Activated CD4-positive, alpha-beta memory T cell treated with anti-CD3 and anti-CD28 coated beads, Interleukin-2, amount 10 ng/mL, durations not matched to agents 7 days and 5 days (primary cell): ENCODE results near the gene PACRG. TPM values are rescaled to one million over a fixed set of nuclear protein-coding genes. Genes with fewer than 3 reads are reported as not detected.

ENCODE experiments used
- CTCF ChIA-PET: fragments of 350-600 bp; sonication (Branson Sonifier 250); formaldehyde crosslinking; loops from one replicate; lab custom pipeline; 2021; ENCODE audit warnings: antibody characterized with exemption, inconsistent platforms; lab: Charles Lee
- POLR2A ChIA-PET: fragments of 350-600 bp; sonication (Branson Sonifier 250); formaldehyde crosslinking; loops from one replicate; lab custom pipeline; 2021; ENCODE audit warnings: antibody characterized with exemption; lab: Charles Lee
- DNase-seq: peaks from one replicate; pipeline ENCODE4 v3.0.0-alpha.2; 2020
- H3K27ac Mint-ChIP-seq: one replicate; pipeline ENCODE4 v1.8.0; 2021; ENCODE audit warnings: mild to moderate bottlenecking, mixed read lengths
- H3K27me3 Mint-ChIP-seq: one replicate; pipeline ENCODE4 v1.8.0; 2021; ENCODE audit warnings: mixed read lengths
- H3K36me3 Mint-ChIP-seq: one replicate; pipeline ENCODE4 v1.8.0; 2021; ENCODE audit warnings: low read depth, mixed read lengths
- H3K4me1 Mint-ChIP-seq: one replicate; pipeline ENCODE4 v1.8.0; 2021; ENCODE audit warnings: mixed read lengths
- H3K4me3 Mint-ChIP-seq: one replicate; pipeline ENCODE4 v1.8.0; 2021; ENCODE audit warnings: mild to moderate bottlenecking, mixed read lengths
- H3K9me3 Mint-ChIP-seq: one replicate; pipeline ENCODE4 v1.8.0; 2021; ENCODE audit warnings: mixed read lengths
- total RNA-seq, 2 experiments: library from RNA; stranded (reverse); gene quantifications; one replicate each; pipeline ENCODE4 v1.2.3, GENCODE V29; 2021

Gene PACRG
- total RNA-seq, 2 experiments from 2014 or later: not detected

DNA sequence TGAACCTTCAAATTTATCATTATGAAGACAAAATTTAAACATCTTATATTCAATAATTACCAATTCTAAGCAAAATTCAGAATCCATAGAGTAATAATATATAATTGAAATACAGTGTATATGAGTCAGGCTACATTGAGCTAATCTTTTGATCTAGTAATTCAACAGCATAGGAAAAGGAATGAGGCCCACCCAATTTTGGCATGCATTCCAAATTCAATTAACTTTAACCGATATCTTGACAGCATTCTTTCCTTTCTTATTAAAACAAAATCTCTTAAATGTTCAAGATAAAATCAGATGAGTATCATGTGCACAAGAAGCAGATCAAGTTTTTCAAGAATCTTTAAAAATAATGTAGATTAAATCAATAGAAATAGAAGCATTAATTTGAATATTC lies 553.9 kb downstream of the PACRG start:
- no peak overlapping the region for H3K27ac Mint-ChIP-seq
- DNase-seq: no peak
- ChIA-PET CTCF (no interaction called here), POLR2A (no interaction called here)
- H3K27me3 Mint-ChIP-seq: no peaks in the 10 kb centered on the region
- H3K4me1 Mint-ChIP-seq: no peaks in the 10 kb centered on the region
- H3K36me3 Mint-ChIP-seq: no peaks in the 10 kb centered on the region
- H3K4me3 Mint-ChIP-seq: no peak overlapping the region
- no peaks in the 10 kb centered on the region for H3K9me3 Mint-ChIP-seq

- CTCF ChIA-PET: no interaction called here
- no peaks in the 10 kb centered on the region for H3K27me3 Mint-ChIP-seq
- no peak overlapping the region for H3K4me3 Mint-ChIP-seq
- H3K9me3 Mint-ChIP-seq: no peaks in the 10 kb centered on the region
- no peak overlapping the region for H3K27ac Mint-ChIP-seq
- H3K36me3 Mint-ChIP-seq: no peaks in the 10 kb centered on the region
- no peak for DNase-seq
- no peaks in the 10 kb centered on the region for H3K4me1 Mint-ChIP-seq
- POLR2A ChIA-PET: no interaction called here
Observed at GRCh38 chr6:163282672-163283071, 554.9 kb downstream of the PACRG start.

DNA sequence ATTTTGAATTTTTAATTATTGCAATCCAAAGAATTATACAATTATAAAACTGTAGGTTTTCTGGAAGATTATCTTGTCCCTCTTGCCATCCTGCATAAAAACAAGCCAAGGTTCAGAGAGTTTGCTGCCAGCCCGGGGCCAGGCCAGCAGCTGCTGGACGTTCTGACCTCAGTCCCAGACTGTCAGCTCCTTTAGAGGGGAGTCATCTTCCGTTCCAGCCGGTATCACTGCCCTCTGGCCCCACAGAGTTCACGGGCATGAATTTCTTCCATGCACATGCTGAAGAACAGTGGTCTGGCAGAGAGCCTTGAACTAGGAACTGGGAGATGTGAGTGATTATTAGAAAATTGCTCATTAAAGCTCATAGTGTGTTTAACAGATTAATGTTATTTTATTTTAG lies 556.4 kb downstream of the PACRG start:
- CTCF ChIA-PET: no interaction called here

DNA sequence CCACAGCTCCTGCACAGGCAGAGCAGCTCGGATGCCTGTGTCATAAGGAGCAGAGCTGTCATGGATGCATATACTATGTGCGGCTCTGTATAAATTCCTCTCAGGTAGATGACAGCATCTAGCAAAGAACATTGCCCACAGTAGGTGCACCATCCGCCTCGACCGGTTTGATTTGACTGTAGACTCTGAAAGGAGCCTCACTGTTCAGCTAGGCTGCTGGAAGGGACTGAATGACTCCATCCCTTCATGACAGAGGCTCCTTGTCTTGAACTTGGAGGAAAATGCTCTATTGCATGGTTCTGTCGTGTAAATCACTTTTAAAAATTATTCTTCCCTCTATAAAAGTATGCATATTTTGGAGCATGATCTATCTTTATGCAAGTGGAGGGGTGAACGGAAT lies 557.9 kb downstream of the PACRG start:
- H3K36me3 Mint-ChIP-seq: no peaks in the 10 kb centered on the region
- no peak overlapping the region for H3K4me3 Mint-ChIP-seq
- H3K9me3 Mint-ChIP-seq: no peaks in the 10 kb centered on the region
- ChIA-PET CTCF (no interaction called here), POLR2A (no interaction called here)
- no peaks in the 10 kb centered on the region for H3K27me3 Mint-ChIP-seq
- H3K27ac Mint-ChIP-seq: no peak overlapping the region
- DNase-seq: no peak
- no peaks in the 10 kb centered on the region for H3K4me1 Mint-ChIP-seq

More for the DNA sequence above, 556.4 kb downstream of the PACRG start:
- Mint-ChIP-seq H3K9me3 (no peaks in the 10 kb centered on the region), H3K4me1 (no peaks in the 10 kb centered on the region), H3K27me3 (no peaks in the 10 kb centered on the region), H3K36me3 (no peaks in the 10 kb centered on the region), H3K27ac (no peak overlapping the region), H3K4me3 (no peak overlapping the region)
- DNase-seq: no peak
- POLR2A ChIA-PET: no interaction called here

DNA sequence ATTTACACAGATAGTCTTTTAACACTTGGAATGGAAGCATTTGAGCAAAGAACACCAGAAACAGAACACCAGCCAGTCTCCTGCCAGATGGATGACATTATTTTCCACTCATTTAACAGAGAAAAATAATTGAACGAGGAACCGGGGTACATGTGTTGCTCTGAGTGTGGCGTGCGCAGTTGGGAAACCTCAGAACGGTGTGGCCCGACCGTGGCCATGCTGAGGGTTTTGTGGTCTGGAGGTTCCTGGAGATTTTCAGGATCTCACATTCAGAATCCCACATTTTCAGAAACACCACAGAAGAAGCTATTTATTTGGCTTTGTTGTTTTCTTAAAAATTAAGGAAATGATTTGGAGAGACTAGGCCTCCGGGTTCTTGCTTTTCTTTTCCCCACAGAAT lies 559.9 kb downstream of the PACRG start:
- CTCF ChIA-PET: no interaction called here

GRCh38 chr6:163288066-163288465 lies 560.3 kb downstream of the PACRG start:
- H3K36me3 Mint-ChIP-seq: no peaks in the 10 kb centered on the region
- CTCF ChIA-PET: no interaction called here
- no peak overlapping the region for H3K4me3 Mint-ChIP-seq
- POLR2A ChIA-PET: no interaction called here
- no peaks in the 10 kb centered on the region for H3K27me3 Mint-ChIP-seq
- H3K4me1 Mint-ChIP-seq: no peaks in the 10 kb centered on the region
- DNase-seq: no peak
- no peaks in the 10 kb centered on the region for H3K9me3 Mint-ChIP-seq
- no peak overlapping the region for H3K27ac Mint-ChIP-seq

More for the DNA sequence above, 559.9 kb downstream of the PACRG start:
- Mint-ChIP-seq H3K4me3 (no peak overlapping the region), H3K4me1 (no peaks in the 10 kb centered on the region), H3K9me3 (no peaks in the 10 kb centered on the region), H3K27ac (no peak overlapping the region), H3K27me3 (no peaks in the 10 kb centered on the region), H3K36me3 (no peaks in the 10 kb centered on the region)
- no peak for DNase-seq
- POLR2A ChIA-PET: no interaction called here

DNA sequence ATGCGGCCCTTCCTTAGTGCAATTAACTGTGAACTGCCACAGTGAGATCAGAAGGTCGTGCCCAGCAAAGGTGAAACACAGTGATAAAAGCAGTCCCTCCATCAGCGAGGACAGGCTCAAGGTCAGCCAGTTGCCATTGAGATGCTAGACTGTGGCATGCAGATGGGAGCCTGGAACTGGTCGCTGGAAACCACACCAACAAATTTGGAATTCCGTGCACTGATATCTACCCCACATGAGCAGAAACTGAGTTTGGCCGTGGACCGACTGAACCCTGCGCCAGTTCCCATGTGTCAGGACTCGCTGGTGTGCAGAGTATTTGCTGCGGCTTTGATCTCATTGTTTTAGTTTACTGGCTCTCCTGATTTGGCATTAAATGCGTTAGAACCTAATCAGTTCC lies 561.1 kb downstream of the PACRG start:
- H3K4me3 Mint-ChIP-seq: no peak overlapping the region
- H3K27ac Mint-ChIP-seq: no peak overlapping the region
- ChIA-PET POLR2A (no interaction called here), CTCF (no interaction called here)
- no peaks in the 10 kb centered on the region for H3K4me1 Mint-ChIP-seq
- no peaks in the 10 kb centered on the region for H3K36me3 Mint-ChIP-seq
- DNase-seq: no peak
- H3K9me3 Mint-ChIP-seq: no peaks in the 10 kb centered on the region
- H3K27me3 Mint-ChIP-seq: no peaks in the 10 kb centered on the region

DNA sequence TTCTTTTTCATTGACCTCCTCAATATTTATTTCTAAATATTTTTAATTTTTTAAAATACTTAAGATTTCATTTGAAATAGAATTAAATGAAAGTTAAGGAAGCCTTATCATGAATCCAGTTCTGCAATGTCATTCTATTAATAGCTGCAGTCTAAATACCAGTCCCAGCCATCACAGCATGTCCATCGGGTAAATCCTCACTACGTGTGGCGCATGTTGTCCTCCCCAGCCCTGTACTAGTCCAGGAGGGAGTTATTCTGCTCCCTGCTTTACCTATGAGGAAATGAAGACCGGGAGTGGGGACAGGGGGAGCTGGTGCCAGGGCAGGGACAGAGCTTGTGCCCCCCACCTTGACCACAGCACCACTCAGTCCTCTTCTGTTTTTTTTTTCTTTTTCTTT lies 561.7 kb downstream of the PACRG start:
- Mint-ChIP-seq H3K4me1 (no peaks in the 10 kb centered on the region), H3K9me3 (no peaks in the 10 kb centered on the region), H3K36me3 (no peaks in the 10 kb centered on the region), H3K27ac (no peak overlapping the region), H3K4me3 (no peak overlapping the region), H3K27me3 (no peaks in the 10 kb centered on the region)
- ChIA-PET CTCF (no interaction called here), POLR2A (no interaction called here)
- no peak for DNase-seq

DNA sequence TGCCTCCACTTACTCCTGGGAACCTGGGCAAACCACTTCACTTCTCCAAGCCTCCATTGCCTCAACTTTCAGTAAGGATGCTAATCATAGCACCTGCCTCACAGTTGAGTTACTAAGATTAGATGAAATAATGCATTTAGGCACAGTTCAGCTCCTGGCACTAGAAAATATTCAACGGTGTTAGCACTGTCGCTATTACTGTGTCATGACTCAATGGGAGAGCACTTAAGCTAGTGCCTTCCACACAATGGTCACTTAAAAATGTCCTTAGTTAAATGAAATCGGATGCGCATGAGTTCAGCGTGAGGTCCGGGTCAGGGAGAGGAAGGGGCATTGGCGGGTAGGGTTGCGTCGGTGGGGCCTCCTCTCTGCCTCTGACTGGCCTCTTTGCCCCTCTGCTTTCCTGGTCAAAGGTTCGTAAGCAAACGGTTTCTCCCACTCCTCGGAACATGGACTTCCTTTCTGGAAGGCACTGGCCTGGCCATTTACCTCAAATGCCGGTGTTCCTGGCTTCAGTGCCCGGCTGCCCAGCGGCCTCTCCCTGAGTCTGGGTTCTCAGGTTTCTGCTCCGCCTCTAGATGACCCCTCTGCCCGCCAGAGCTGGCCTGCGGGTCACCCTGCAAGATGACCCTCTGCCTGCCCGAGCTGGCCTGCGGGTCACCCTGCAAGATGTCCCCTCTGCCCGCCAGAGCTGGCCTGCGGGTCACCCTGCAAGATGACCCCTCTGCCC lies 562.9 kb downstream of the PACRG start:
- Mint-ChIP-seq H3K27me3 (no peaks in the 10 kb centered on the region), H3K27ac (no peak overlapping the region), H3K9me3 (no peaks in the 10 kb centered on the region), H3K4me1 (no peaks in the 10 kb centered on the region), H3K36me3 (no peaks in the 10 kb centered on the region), H3K4me3 (no peak overlapping the region)
- ChIA-PET CTCF (no interaction called here), POLR2A (no interaction called here)
- no peak for DNase-seq

GRCh38 chr6:163291622-163292021 lies 563.8 kb downstream of the PACRG start:
- CTCF ChIA-PET: no interaction called here
- no peaks in the 10 kb centered on the region for H3K9me3 Mint-ChIP-seq

DNA sequence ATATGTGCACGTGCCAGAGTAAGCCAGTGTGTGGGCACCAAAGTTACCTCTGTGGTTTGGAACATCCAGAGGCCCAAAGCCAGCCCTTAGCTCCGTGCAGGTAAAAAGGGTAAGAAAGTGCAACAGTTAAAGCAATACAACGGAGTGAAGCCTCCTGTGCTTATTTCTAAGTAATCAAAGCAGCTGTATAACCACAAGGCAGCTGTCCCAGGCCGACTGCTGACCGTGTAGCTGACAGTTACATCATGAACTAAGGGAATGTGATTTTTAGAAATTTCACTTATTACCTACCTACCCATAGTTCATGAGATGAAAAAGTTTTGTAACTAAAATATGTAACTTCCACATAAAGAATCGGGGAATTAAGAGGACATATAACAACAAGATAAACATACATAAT lies 565.5 kb downstream of the PACRG start:
- Mint-ChIP-seq H3K27me3 (no peaks in the 10 kb centered on the region), H3K36me3 (no peaks in the 10 kb centered on the region), H3K4me3 (no peak overlapping the region), H3K9me3 (no peaks in the 10 kb centered on the region), H3K4me1 (no peaks in the 10 kb centered on the region), H3K27ac (no peak overlapping the region)
- no peak for DNase-seq
- CTCF ChIA-PET: no interaction called here
- POLR2A ChIA-PET: no interaction called here

More at GRCh38 chr6:163291622-163292021, 563.8 kb downstream of the PACRG start:
- POLR2A ChIA-PET: no interaction called here
- no peaks in the 10 kb centered on the region for H3K27me3 Mint-ChIP-seq
- H3K36me3 Mint-ChIP-seq: no peaks in the 10 kb centered on the region
- H3K27ac Mint-ChIP-seq: no peak overlapping the region
- H3K4me3 Mint-ChIP-seq: no peak overlapping the region
- no peak for DNase-seq
- no peaks in the 10 kb centered on the region for H3K4me1 Mint-ChIP-seq

- H3K4me3 Mint-ChIP-seq: no peak overlapping the region
- CTCF ChIA-PET: no interaction called here
- H3K4me1 Mint-ChIP-seq: no peaks in the 10 kb centered on the region
- no peak for DNase-seq
- no peaks in the 10 kb centered on the region for H3K9me3 Mint-ChIP-seq
- H3K27me3 Mint-ChIP-seq: no peaks in the 10 kb centered on the region
- H3K27ac Mint-ChIP-seq: no peak overlapping the region
- POLR2A ChIA-PET: no interaction called here
- no peaks in the 10 kb centered on the region for H3K36me3 Mint-ChIP-seq
Observed at GRCh38 chr6:163294734-163295133, 567.0 kb downstream of the PACRG start.

DNA sequence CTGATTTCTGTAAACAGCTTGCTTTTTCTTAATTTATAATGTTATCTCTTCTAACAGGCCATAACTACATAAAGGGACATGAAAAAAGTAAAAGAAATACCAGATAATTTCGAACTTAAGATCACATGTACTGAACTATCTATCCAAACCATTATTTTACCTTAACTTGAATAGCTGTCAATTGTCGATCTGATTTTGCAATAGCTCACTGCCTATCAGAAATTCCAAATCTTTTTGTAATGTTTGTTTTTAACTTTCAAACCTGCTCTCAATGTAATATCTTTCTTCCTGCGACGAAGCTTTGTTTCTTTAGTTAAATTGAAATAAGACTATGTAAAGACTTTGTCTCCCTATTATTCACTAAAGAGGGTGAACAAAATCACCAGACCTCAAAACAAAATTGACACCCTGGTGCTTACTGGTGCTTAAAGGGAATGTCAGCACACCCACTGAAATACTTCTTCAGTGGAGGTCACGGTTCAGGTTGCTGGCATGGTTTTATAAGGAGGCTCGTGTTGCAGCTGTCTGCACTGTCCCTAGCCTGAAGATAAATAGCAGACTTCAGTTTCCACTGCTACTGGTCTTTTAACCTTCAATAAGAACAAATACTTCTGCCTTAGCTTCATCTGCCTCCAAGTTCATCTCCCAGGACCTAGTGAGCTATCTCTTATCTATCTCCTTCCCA lies 569.2 kb downstream of the PACRG start:
- no peaks in the 10 kb centered on the region for H3K9me3 Mint-ChIP-seq
- no peaks in the 10 kb centered on the region for H3K36me3 Mint-ChIP-seq
- POLR2A ChIA-PET: no interaction called here
- H3K27ac Mint-ChIP-seq: no peak overlapping the region
- no peak overlapping the region for H3K4me3 Mint-ChIP-seq
- H3K27me3 Mint-ChIP-seq: no peaks in the 10 kb centered on the region
- DNase-seq: no peak
- CTCF ChIA-PET: interaction anchor here (1.0 kb wide), 1 partner anchor 275 kb away, joined by 3 read pairs; no protein-coding TSS in a partner anchor
- no peaks in the 10 kb centered on the region for H3K4me1 Mint-ChIP-seq
